Neuronal stem cell (in vitro differentiated cells): ENCODE results near the gene RBPJL.

Experiments used
- DNase-seq: peaks from one replicate; pipeline ENCODE4 v3.0.0-alpha.2; 2013; ENCODE audit warnings: low spot score
- H2AFZ ChIP-seq: one replicate; pipeline ENCODE4 v1.6.1; 2013; ENCODE audit warnings: mild to moderate bottlenecking, low read length, inconsistent platforms
- H2AK5ac ChIP-seq: 2 replicates; pipeline ENCODE4 v1.6.1; 2013; ENCODE audit warnings: low read depth, mild to moderate bottlenecking, inconsistent platforms, low read length, moderate library complexity, mixed read lengths
- H2BK120ac ChIP-seq: 2 replicates; pipeline ENCODE4 v1.6.1; 2013; ENCODE audit warnings: low read depth, mild to moderate bottlenecking, inconsistent platforms, low read length, moderate library complexity, mixed read lengths
- H2BK12ac ChIP-seq: one replicate; pipeline ENCODE4 v1.6.1; 2013; ENCODE audit warnings: low read length, inconsistent platforms
- H2BK15ac ChIP-seq: 2 replicates; pipeline ENCODE4 v1.6.1; 2013; ENCODE audit warnings: mild to moderate bottlenecking, low read length, inconsistent platforms, mixed read lengths
- H2BK5ac ChIP-seq: one replicate; pipeline ENCODE4 v1.6.1; 2013; ENCODE audit warnings: inconsistent platforms, mild to moderate bottlenecking, low read length, moderate library complexity
- H3K14ac ChIP-seq: one replicate; pipeline ENCODE4 v1.6.1; 2013; ENCODE audit warnings: low read length, inconsistent platforms
- H3K18ac ChIP-seq: 2 replicates; pipeline ENCODE4 v1.6.1; 2013; ENCODE audit warnings: low read length, inconsistent platforms
- H3K23ac ChIP-seq: 2 replicates; pipeline ENCODE4 v1.6.1; 2013; ENCODE audit warnings: low read depth, mild to moderate bottlenecking, mixed read lengths, low read length, inconsistent platforms; ENCODE audit not compliant: poor library complexity
- H3K27ac ChIP-seq: replicated peaks from 3 replicates; pipeline ENCODE4 v1.5.1; 2013; ENCODE audit warnings: low read length, inconsistent platforms
- H3K27me3 ChIP-seq, 3 experiments: 2 replicates each; pipeline ENCODE4 v1.6.1; 2013; ENCODE audit warnings: low read length in 3 of 3, mild to moderate bottlenecking in 2 of 3, inconsistent platforms in 1 of 3, low read depth in 1 of 3, mixed read lengths in 1 of 3, moderate library complexity in 1 of 3; ENCODE audit not compliant: control insufficient read depth in 3 of 3, insufficient read depth in 3 of 3
- H3K36me3 ChIP-seq, 2 donors: replicated peaks in 1 of 2; 2 replicates each; pipeline ENCODE4 v1.6.1; 2013; ENCODE audit warnings: low read length in 2 of 2; ENCODE audit not compliant: control insufficient read depth in 2 of 2, insufficient read depth in 2 of 2
- H3K4ac ChIP-seq: 2 replicates; pipeline ENCODE4 v1.6.1; 2013; ENCODE audit warnings: inconsistent platforms, mild to moderate bottlenecking, low read length, moderate library complexity
- H3K4me1 ChIP-seq, 2 donors: 1 replicate in 1 of 2; 2 replicates in 1 of 2; pipeline ENCODE4 v1.6.1; 2013; ENCODE audit warnings: low read length in 2 of 2, low read depth in 1 of 2; ENCODE audit not compliant: control insufficient read depth in 2 of 2, insufficient read depth in 1 of 2
- H3K4me2 ChIP-seq: one replicate; pipeline ENCODE4 v1.6.1; 2013; ENCODE audit warnings: mild to moderate bottlenecking, low read length, inconsistent platforms; ENCODE audit not compliant: insufficient read depth, poor library complexity, severe bottlenecking
- H3K4me3 ChIP-seq, 2 donors: 2 replicates each; pipeline ENCODE4 v1.5.1; 2013; ENCODE audit warnings: low read length in 2 of 2, mild to moderate bottlenecking in 2 of 2, inconsistent platforms in 1 of 2, moderate library complexity in 1 of 2
- H3K79me1 ChIP-seq: one replicate; pipeline ENCODE4 v1.6.1; 2013; ENCODE audit warnings: low read depth, mild to moderate bottlenecking, inconsistent platforms, low read length, moderate library complexity
- H3K9ac ChIP-seq: one replicate; pipeline ENCODE4 v1.6.1; 2013; ENCODE audit warnings: mild to moderate bottlenecking, low read depth, low read length, inconsistent platforms; ENCODE audit not compliant: poor library complexity
- H3K9me3 ChIP-seq, 2 donors: replicated peaks in 1 of 2; 2 replicates each; pipeline versions ENCODE3 to v1.6.1; 2013; ENCODE audit warnings: low read length in 2 of 2, mild to moderate bottlenecking in 2 of 2, inconsistent platforms in 1 of 2, low read depth in 1 of 2, mixed read lengths in 1 of 2, moderate library complexity in 1 of 2; ENCODE audit not compliant: control insufficient read depth in 2 of 2, insufficient read depth in 1 of 2
- H4K8ac ChIP-seq: one replicate; pipeline ENCODE4 v1.6.1; 2013; ENCODE audit warnings: low read depth, mild to moderate bottlenecking, inconsistent platforms, low read length, moderate library complexity
- H4K91ac ChIP-seq: one replicate; pipeline ENCODE4 v1.6.1; 2013; ENCODE audit warnings: low read length, low read depth, mild to moderate bottlenecking, inconsistent platforms; ENCODE audit not compliant: poor library complexity
- WGBS, 2 donors: extraction: QIAGEN DNeasy Blood & Tissue Kit; methylation state at CpG; one replicate each; pipeline ENCODE4 v1.1.7; 2013; ENCODE audit warnings: missing lambda C conversion rate in 2 of 2, mixed read lengths in 1 of 2; ENCODE audit not compliant: insufficient read length in 2 of 2, insufficient replicate concordance in 1 of 2; ENCODE audit errors: extremely low coverage in 2 of 2; 5-methylcytosine and 5-hydroxymethylcytosine counted together

RBPJL gene

GRCh38 chr20:45343532-45344167 is 37.0 kb downstream of the RBPJL start:
- no CpG with 5 or more reads among the region's 6 CpGs for WGBS, 2 donors
- no peak overlapping the region for H3K4me3 ChIP-seq
- no peaks in the 10 kb centered on the region for H3K9me3 ChIP-seq
- H3K36me3 ChIP-seq, result no peaks in the 10 kb centered on the region
- H3K4ac ChIP-seq, result no peak overlapping the region
- no peak overlapping the region for H4K8ac ChIP-seq
- H3K27ac ChIP-seq, result no peak overlapping the region
- no peak overlapping the region for H2AK5ac ChIP-seq
- H3K9ac ChIP-seq, result no peak overlapping the region
- H3K4me2 ChIP-seq, result no peak overlapping the region
- H3K14ac ChIP-seq, result no peak overlapping the region
- no peak overlapping the region for H4K91ac ChIP-seq
- H3K18ac ChIP-seq, result no peak overlapping the region
- DNase-seq, result no peak
- no peak overlapping the region for H2BK120ac ChIP-seq
- peaks cover 47 to 48% of the 10 kb centered on the region in 2 donors for H3K4me1 ChIP-seq
- H2BK15ac ChIP-seq, result no peak overlapping the region
- peaks cover 0 to 26% (median 0%) of the 10 kb centered on the region in 3 experiments for H3K27me3 ChIP-seq
- no peak overlapping the region for H3K23ac ChIP-seq
- H2BK12ac ChIP-seq, result no peak overlapping the region
- peak overlapping the region; percentile 80 for H2AFZ ChIP-seq
- no peaks in the 10 kb centered on the region for H3K79me1 ChIP-seq
- H2BK5ac ChIP-seq, result no peak overlapping the region

- Histone ChIP-seq H2BK120ac (no peak overlapping the region), H2BK5ac (no peak overlapping the region), H3K18ac (no peak overlapping the region), H2BK15ac (no peak overlapping the region), H3K4me3 (no peak overlapping the region), H4K8ac (no peak overlapping the region), H3K14ac (no peak overlapping the region), H2BK12ac (no peak overlapping the region), H3K4me2 (no peak overlapping the region), H3K9me3 (no peaks in the 10 kb centered on the region), H2AK5ac (no peak overlapping the region), H3K79me1 (no peaks in the 10 kb centered on the region), H3K9ac (no peak overlapping the region), H3K27ac (no peak overlapping the region), H3K27me3 (peaks cover 0 to 28% (median 0%) of the 10 kb centered on the region in 3 experiments), H3K4ac (no peak overlapping the region), H3K36me3 (no peaks in the 10 kb centered on the region), H3K23ac (no peak overlapping the region), H3K4me1 (peaks cover 47 to 48% of the 10 kb centered on the region in 2 donors), H2AFZ (peak overlapping the region; percentile 53), H4K91ac (no peak overlapping the region)
- DNase-seq, result no peak
- WGBS, 2 donors, result no CpG with 5 or more reads among the region's 9 CpGs
Observed at GRCh38 chr20:45344168-45344860, 37.7 kb downstream of the RBPJL start.

GRCh38 chr20:45345104-45345936 is 38.7 kb downstream of the RBPJL start:
- H3K4me3 ChIP-seq, result no peak overlapping the region
- H3K23ac ChIP-seq, result no peak overlapping the region
- no CpG with 5 or more reads among the region's 9 CpGs for WGBS, 2 donors
- no peaks in the 10 kb centered on the region for H3K9me3 ChIP-seq
- no peak overlapping the region for H3K4ac ChIP-seq
- H2BK5ac ChIP-seq, result no peak overlapping the region
- H4K8ac ChIP-seq, result no peak overlapping the region
- H3K4me1 ChIP-seq, result peaks cover 46 to 47% of the 10 kb centered on the region in 2 donors
- peaks cover 0 to 32% (median 0%) of the 10 kb centered on the region in 3 experiments for H3K27me3 ChIP-seq
- no peak overlapping the region for H3K27ac ChIP-seq
- H2AFZ ChIP-seq, result no peak overlapping the region
- no peak overlapping the region for H4K91ac ChIP-seq
- H3K9ac ChIP-seq, result no peak overlapping the region
- no peak overlapping the region for H3K4me2 ChIP-seq
- H2BK12ac ChIP-seq, result no peak overlapping the region
- H3K18ac ChIP-seq, result no peak overlapping the region
- H3K36me3 ChIP-seq, result no peaks in the 10 kb centered on the region
- H2AK5ac ChIP-seq, result no peak overlapping the region
- H2BK15ac ChIP-seq, result no peak overlapping the region
- no peak overlapping the region for H3K14ac ChIP-seq
- H3K79me1 ChIP-seq, result no peaks in the 10 kb centered on the region
- H2BK120ac ChIP-seq, result no peak overlapping the region
- no peak for DNase-seq

- no peak overlapping the region for H3K27ac ChIP-seq
- H3K9ac ChIP-seq, result no peak overlapping the region
- H2BK15ac ChIP-seq, result no peak overlapping the region
- no peak overlapping the region for H3K4me3 ChIP-seq
- H3K79me1 ChIP-seq, result no peaks in the 10 kb centered on the region
- H2BK120ac ChIP-seq, result no peak overlapping the region
- H3K36me3 ChIP-seq, result no peaks in the 10 kb centered on the region
- H2AK5ac ChIP-seq, result no peak overlapping the region
- peaks cover 37 to 38% of the 10 kb centered on the region in 2 donors for H3K4me1 ChIP-seq
- H3K27me3 ChIP-seq, result peaks cover 0 to 32% (median 0%) of the 10 kb centered on the region in 3 experiments
- no CpG with 5 or more reads among the region's 3 CpGs for WGBS, 2 donors
- H2AFZ ChIP-seq, result no peak overlapping the region
- H3K9me3 ChIP-seq, result no peaks in the 10 kb centered on the region
- DNase-seq, result no peak
- H2BK5ac ChIP-seq, result no peak overlapping the region
- H3K4ac ChIP-seq, result no peak overlapping the region
- H2BK12ac ChIP-seq, result no peak overlapping the region
- no peak overlapping the region for H3K14ac ChIP-seq
- H3K23ac ChIP-seq, result no peak overlapping the region
- H4K8ac ChIP-seq, result no peak overlapping the region
- H3K18ac ChIP-seq, result no peak overlapping the region
- no peak overlapping the region for H4K91ac ChIP-seq
- H3K4me2 ChIP-seq, result no peak overlapping the region
Observed at GRCh38 chr20:45346291-45346718, 39.7 kb downstream of the RBPJL start.
